Fibroblast of lung (primary cell): ENCODE data around the gene SLC5A1. TPM values are rescaled to one million over a fixed set of nuclear protein-coding genes. Genes with fewer than 3 reads are reported as not detected.
A peak's percentile ranks its signal among the peaks of the same experiment; 100 is the strongest.
"Not testable (repeated sequence)": the region's sequence is repeated elsewhere in the genome, so short reads cannot be mapped to it uniquely, and the experiment has no call there.

Experiments used
- DNase-seq, 2 donors: peaks; one replicate each; pipeline versions ENCODE4 v3.0.0 to v3.0.0-alpha.2; 2010; ENCODE audit warnings: low read depth in 2 of 2
- H2AFZ ChIP-seq: 2 replicates; pipeline ENCODE4 v1.5.1; 2012; ENCODE audit warnings: low read length, control low read depth, inconsistent platforms
- H3K27ac ChIP-seq: 2 replicates; pipeline ENCODE4 v1.5.1; 2011; ENCODE audit warnings: low read length, control low read depth; ENCODE audit not compliant: insufficient read depth
- H3K27me3 ChIP-seq: 2 replicates; pipeline ENCODE4 v1.5.1; 2011; ENCODE audit warnings: mild to moderate bottlenecking, low read length; ENCODE audit not compliant: control insufficient read depth, insufficient read depth
- H3K36me3 ChIP-seq: 2 replicates; pipeline ENCODE4 v1.5.1; 2011; ENCODE audit warnings: low read length; ENCODE audit not compliant: control insufficient read depth, insufficient read depth
- H3K4me1 ChIP-seq: 2 replicates; pipeline ENCODE4 v1.5.1; 2011; ENCODE audit warnings: low read length; ENCODE audit not compliant: control insufficient read depth, insufficient read depth; ENCODE audit errors: extremely low read depth
- H3K4me2 ChIP-seq: 2 replicates; pipeline ENCODE4 v1.5.1; 2011; ENCODE audit warnings: low read length, control low read depth; ENCODE audit not compliant: insufficient read depth; ENCODE audit errors: extremely low read depth
- H3K4me3 ChIP-seq, 4 experiments: fragments of 200-600 bp in 1 of 4; sonication (generic) in 1 of 4; replicated peaks in 1 of 4; 2 replicates each; pipeline ENCODE4 v1.5.1; 2011 to 2016; ENCODE audit warnings: low read length in 4 of 4, low read depth in 3 of 4, mild to moderate bottlenecking in 3 of 4, control low read depth in 2 of 4, inconsistent platforms in 1 of 4, mixed read lengths in 1 of 4; ENCODE audit not compliant: insufficient read depth in 1 of 4; ENCODE audit errors: control extremely low read depth in 1 of 4
- H3K79me2 ChIP-seq: 2 replicates; pipeline ENCODE4 v1.5.1; 2012; ENCODE audit warnings: mild to moderate bottlenecking, low read length, inconsistent platforms; ENCODE audit not compliant: control insufficient read depth, insufficient read depth
- H3K9ac ChIP-seq: 2 replicates; pipeline ENCODE4 v1.5.1; 2011; ENCODE audit warnings: mild to moderate bottlenecking, low read length, control low read depth; ENCODE audit not compliant: insufficient read depth
- H3K9me3 ChIP-seq: 2 replicates; pipeline ENCODE4 v1.5.1; 2012; ENCODE audit warnings: low read depth, low read length; ENCODE audit not compliant: control insufficient read depth, insufficient read depth
- H4K20me1 ChIP-seq: 2 replicates; pipeline ENCODE4 v1.5.1; 2011; ENCODE audit warnings: low read length; ENCODE audit not compliant: control insufficient read depth, insufficient read depth; ENCODE audit errors: extremely low read depth
- CTCF ChIP-seq, 2 donors: IDR thresholded peaks in 1 of 2; conservative IDR thresholded peaks in 1 of 2; 1 replicate in 1 of 2; 2 replicates in 1 of 2; pipeline ENCODE4 v1.5.1; 2011 to 2012; ENCODE audit warnings: low read length in 2 of 2, control low read depth in 1 of 2, inconsistent platforms in 1 of 2, low read depth in 1 of 2, mild to moderate bottlenecking in 1 of 2
- polyA plus RNA-seq, 2 donors: library from polyadenylated mRNA; depleted of rRNA in 1 of 2; stranded (reverse) in 1 of 2; unstranded in 1 of 2; fragments of >200 nt; gene quantifications; 2 replicates each; pipeline ENCODE4 v1.2.1, GENCODE V29; 2011 to 2012; ENCODE audit warnings: missing spikeins in 1 of 2
- total RNA-seq: library from RNA; depleted of rRNA; stranded (reverse); fragments of >200 nt; gene quantifications from 2 replicates; pipeline ENCODE4 v1.2.1, GENCODE V29; 2014

The SLC5A1 gene
- total and polyA plus RNA-seq, 2 donors (not counting 1 experiment from before 2014, with no cell fraction given) = not detected

GRCh38 chr22:32136881-32137280, 93.8 kb downstream of the SLC5A1 start:
- not testable (repeated sequence) for H3K4me3 ChIP-seq, H3K27ac ChIP-seq, H3K9ac ChIP-seq, H2AFZ ChIP-seq, H3K36me3 ChIP-seq, H3K4me1 ChIP-seq, H3K79me2 ChIP-seq, H3K27me3 ChIP-seq, H4K20me1 ChIP-seq, H3K4me2 ChIP-seq, DNase-seq, H3K9me3 ChIP-seq

- peak in 1 of 2 donors; percentile 21 for DNase-seq
- Histone ChIP-seq H2AFZ (peak overlapping the region; percentile 26), H3K4me2 (peak overlapping the region; percentile 59), H3K4me3 (peak overlapping the region in 2 of 4 experiments; percentile 22 to 29)
- H3K27ac ChIP-seq, H3K79me2 ChIP-seq, H4K20me1 ChIP-seq, H3K36me3 ChIP-seq, H3K9ac ChIP-seq, H3K9me3 ChIP-seq, H3K27me3 ChIP-seq, H3K4me1 ChIP-seq: not testable (repeated sequence)
Observed at GRCh38 chr22:32137731-32138324, 94.8 kb downstream of the SLC5A1 start.

GRCh38 chr22:32138576-32138975, 95.5 kb downstream of the SLC5A1 start:
- H3K36me3 ChIP-seq, H3K27me3 ChIP-seq, H2AFZ ChIP-seq, H3K27ac ChIP-seq, H4K20me1 ChIP-seq, DNase-seq, H3K4me1 ChIP-seq, H3K4me2 ChIP-seq, H3K79me2 ChIP-seq, H3K4me3 ChIP-seq, H3K9me3 ChIP-seq, H3K9ac ChIP-seq: not testable (repeated sequence)

- H3K27ac ChIP-seq, H4K20me1 ChIP-seq, H3K9me3 ChIP-seq, H2AFZ ChIP-seq, H3K4me1 ChIP-seq, H3K36me3 ChIP-seq, DNase-seq, H3K4me2 ChIP-seq, H3K79me2 ChIP-seq, H3K4me3 ChIP-seq, H3K9ac ChIP-seq, H3K27me3 ChIP-seq: not testable (repeated sequence)
- peak in 1 of 2 donors; percentile 36 for TF ChIP-seq CTCF (conservative IDR thresholded peaks at IDR 0.05 in 1 of 2, IDR thresholded peaks at IDR 0.05 in 1 of 2; ENCODE audit: low read depth in 1 of 2, low read length in 2 of 2)
Observed at GRCh38 chr22:32140688-32141087, 97.6 kb downstream of the SLC5A1 start.
